Ovary (tissue), 3 donors: ENCODE results near the gene APP.

ENCODE experiments used
- EP300 ChIP-seq: sonication (generic); formaldehyde crosslinking; IDR thresholded peaks from one replicate; pipeline ENCODE4 v1.6.1; 2017; ENCODE audit warnings: antibody characterized with exemption
- POLR2A ChIP-seq: fragments of 450-650 bp; IDR thresholded peaks from one replicate; pipeline ENCODE4 v1.6.1; 2017; ENCODE audit warnings: antibody characterized with exemption, mild to moderate bottlenecking, moderate library complexity
- TF ChIP-seq, protein P1 (sequence below), 3 donors: fragments of 450-650 bp in 2 of 3; fragments of 200-600 bp in 1 of 3; IDR thresholded peaks; one replicate each; pipeline versions ENCODE4 v1.5.1 to v1.8.0; 2016 to 2022; ENCODE audit warnings: antibody characterized with exemption in 3 of 3, mild to moderate bottlenecking in 1 of 3
- donor health status: DM: no; HTN: no; CAD: no.

DNA sequence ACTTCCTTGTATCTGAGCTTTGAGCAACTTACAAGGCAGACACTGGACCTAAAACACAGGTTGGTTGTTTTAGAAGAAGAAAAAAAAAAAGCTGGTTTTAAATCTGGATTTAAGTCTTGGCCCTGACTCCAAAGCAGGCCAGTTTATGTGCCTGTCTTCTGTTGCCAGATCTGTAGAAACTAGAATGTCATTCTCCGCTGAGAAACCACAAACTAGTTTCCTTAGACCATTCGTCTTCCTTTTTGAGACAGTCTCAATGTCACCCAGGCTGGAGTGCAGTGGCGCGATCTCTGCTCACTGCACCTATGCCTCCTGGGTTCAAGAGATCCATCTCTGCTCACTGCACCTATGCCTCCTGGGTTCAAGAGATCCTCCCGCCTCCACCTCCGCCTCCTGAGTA lies 33.9 kb downstream of the APP start:
- TF ChIP-seq, protein P1, sequence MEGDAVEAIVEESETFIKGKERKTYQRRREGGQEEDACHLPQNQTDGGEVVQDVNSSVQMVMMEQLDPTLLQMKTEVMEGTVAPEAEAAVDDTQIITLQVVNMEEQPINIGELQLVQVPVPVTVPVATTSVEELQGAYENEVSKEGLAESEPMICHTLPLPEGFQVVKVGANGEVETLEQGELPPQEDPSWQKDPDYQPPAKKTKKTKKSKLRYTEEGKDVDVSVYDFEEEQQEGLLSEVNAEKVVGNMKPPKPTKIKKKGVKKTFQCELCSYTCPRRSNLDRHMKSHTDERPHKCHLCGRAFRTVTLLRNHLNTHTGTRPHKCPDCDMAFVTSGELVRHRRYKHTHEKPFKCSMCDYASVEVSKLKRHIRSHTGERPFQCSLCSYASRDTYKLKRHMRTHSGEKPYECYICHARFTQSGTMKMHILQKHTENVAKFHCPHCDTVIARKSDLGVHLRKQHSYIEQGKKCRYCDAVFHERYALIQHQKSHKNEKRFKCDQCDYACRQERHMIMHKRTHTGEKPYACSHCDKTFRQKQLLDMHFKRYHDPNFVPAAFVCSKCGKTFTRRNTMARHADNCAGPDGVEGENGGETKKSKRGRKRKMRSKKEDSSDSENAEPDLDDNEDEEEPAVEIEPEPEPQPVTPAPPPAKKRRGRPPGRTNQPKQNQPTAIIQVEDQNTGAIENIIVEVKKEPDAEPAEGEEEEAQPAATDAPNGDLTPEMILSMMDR (IDR thresholded peaks at IDR 0.05), result no peak
- TF ChIP-seq POLR2A (no peak), EP300 (no peak)
